Osteoblast (primary cell): ENCODE results near the gene KY. TPM values are rescaled to one million over a fixed set of nuclear protein-coding genes. Genes with fewer than 3 reads are reported as not detected.

Source experiments
- DNase-seq: peaks from one replicate; pipeline ENCODE4 v3.0.0; 2011; ENCODE audit warnings: low spot score, mixed read lengths; ENCODE audit not compliant: insufficient read length; ENCODE audit errors: missing footprints
- H2AFZ ChIP-seq: 2 replicates; pipeline ENCODE4 v1.6.0; 2011; ENCODE audit warnings: mild to moderate bottlenecking, low read length
- H3K27ac ChIP-seq: 2 replicates; pipeline ENCODE4 v1.5.1; 2011; ENCODE audit warnings: mild to moderate bottlenecking, low read depth, low read length, moderate library complexity
- H3K27me3 ChIP-seq: 2 replicates; pipeline ENCODE4 v1.6.0; 2012; ENCODE audit warnings: mild to moderate bottlenecking, control low read depth, inconsistent platforms, low read length, moderate library complexity; ENCODE audit not compliant: insufficient read depth
- H3K36me3 ChIP-seq: 2 replicates; pipeline ENCODE4 v1.5.1; 2011; ENCODE audit warnings: mild to moderate bottlenecking, low read length, control low read depth, moderate library complexity; ENCODE audit not compliant: insufficient read depth
- H3K4me1 ChIP-seq: 2 replicates; pipeline ENCODE4 v1.5.1; 2011; ENCODE audit warnings: mild to moderate bottlenecking, low read length, control low read depth, moderate library complexity; ENCODE audit not compliant: insufficient read depth
- H3K4me2 ChIP-seq: 2 replicates; pipeline ENCODE4 v1.6.0; 2011; ENCODE audit warnings: mild to moderate bottlenecking, low read length; ENCODE audit not compliant: insufficient read depth
- H3K4me3 ChIP-seq: fragments of 200-600 bp; sonication (generic); 3 replicates; pipeline ENCODE4 v1.5.1; 2012; ENCODE audit warnings: mild to moderate bottlenecking, low read length, inconsistent platforms; ENCODE audit not compliant: insufficient read depth
- H3K79me2 ChIP-seq: 2 replicates; pipeline ENCODE4 v1.6.0; 2012; ENCODE audit warnings: mild to moderate bottlenecking, low read length, control low read depth, inconsistent platforms; ENCODE audit not compliant: insufficient read depth
- H3K9me3 ChIP-seq: 2 replicates; pipeline ENCODE4 v1.5.1; 2011; ENCODE audit warnings: low read depth, low read length, control low read depth
- H4K20me1 ChIP-seq: 2 replicates; pipeline ENCODE4 v1.6.0; 2012; ENCODE audit warnings: mild to moderate bottlenecking, low read length, control low read depth; ENCODE audit not compliant: insufficient read depth
- CTCF ChIP-seq: IDR thresholded peaks from 2 replicates; pipeline ENCODE4 v1.5.1; 2011; ENCODE audit warnings: mild to moderate bottlenecking, low read depth, low read length, moderate library complexity; ENCODE audit errors: extremely low read depth
- total RNA-seq: library from RNA; depleted of rRNA; stranded (reverse); fragments of >200 nt; gene quantifications from 2 replicates; pipeline ENCODE4 v1.2.3, GENCODE V29; 2012

Gene KY
- total RNA-seq, 1 donor, result 3.6 TPM

GRCh38 chr3:134621854-134622253 lies 29.0 kb downstream of the KY start:
- H3K4me3 ChIP-seq, result no peak overlapping the region
- H3K9me3 ChIP-seq, result no peaks in the 10 kb centered on the region
- H3K4me2 ChIP-seq, result no peak overlapping the region
- no peaks in the 10 kb centered on the region for H3K36me3 ChIP-seq
- no peaks in the 10 kb centered on the region for H3K79me2 ChIP-seq
- no peaks in the 10 kb centered on the region for H3K27me3 ChIP-seq
- H3K27ac ChIP-seq, result no peak overlapping the region
- H2AFZ ChIP-seq, result no peak overlapping the region
- DNase-seq, result no peak
- H4K20me1 ChIP-seq, result no peaks in the 10 kb centered on the region
- TF ChIP-seq CTCF, result no peak
- H3K4me1 ChIP-seq, result no peaks in the 10 kb centered on the region

DNA sequence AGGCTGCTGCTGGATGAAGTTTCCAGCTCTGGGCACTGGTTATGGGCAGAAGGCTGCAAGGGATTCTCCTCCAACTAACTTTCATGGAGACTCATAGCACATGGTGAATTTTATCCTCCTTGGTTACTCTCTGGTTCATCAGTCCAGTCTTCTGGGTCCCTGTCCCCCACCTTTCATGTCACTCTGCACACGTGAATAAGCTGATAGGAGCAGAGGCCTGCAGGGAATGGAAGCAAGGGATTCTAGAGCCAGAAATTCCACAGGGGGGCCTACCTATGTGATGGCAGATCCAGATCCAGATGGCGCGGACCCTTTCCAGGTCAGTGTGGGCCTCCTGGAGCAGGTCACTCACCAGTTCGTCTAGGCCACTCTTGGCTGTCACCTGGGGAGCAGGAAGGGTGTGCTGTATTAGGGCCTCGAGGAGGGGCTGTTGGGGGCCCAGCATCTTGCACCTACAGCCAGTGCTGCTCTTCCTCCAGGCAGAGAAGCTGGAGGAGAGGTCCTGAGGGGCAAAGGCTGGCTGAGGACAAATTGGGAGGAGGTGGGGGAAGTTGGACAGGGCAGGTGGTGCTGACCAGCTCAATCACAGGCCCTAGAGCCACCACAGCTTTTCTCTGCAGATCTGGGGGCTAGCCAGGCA lies 30.2 kb downstream of the KY start:
- Histone ChIP-seq H3K4me2 (no peak overlapping the region), H3K4me3 (no peak overlapping the region), H3K27ac (no peak overlapping the region), H2AFZ (no peak overlapping the region), H3K79me2 (no peaks in the 10 kb centered on the region), H3K36me3 (no peaks in the 10 kb centered on the region), H3K9me3 (no peaks in the 10 kb centered on the region), H3K27me3 (no peaks in the 10 kb centered on the region), H3K4me1 (no peaks in the 10 kb centered on the region), H4K20me1 (no peaks in the 10 kb centered on the region)
- TF ChIP-seq CTCF, result no peak
- DNase-seq, result no peak

GRCh38 chr3:134619884-134620445 lies 30.9 kb downstream of the KY start:
- H3K27ac ChIP-seq, result no peak overlapping the region
- no peak overlapping the region for H3K4me2 ChIP-seq
- no peak for TF ChIP-seq CTCF
- H2AFZ ChIP-seq, result no peak overlapping the region
- H3K9me3 ChIP-seq, result no peaks in the 10 kb centered on the region
- H3K4me3 ChIP-seq, result no peak overlapping the region
- H3K36me3 ChIP-seq, result no peaks in the 10 kb centered on the region
- no peak for DNase-seq
- no peaks in the 10 kb centered on the region for H3K27me3 ChIP-seq
- no peaks in the 10 kb centered on the region for H4K20me1 ChIP-seq
- no peaks in the 10 kb centered on the region for H3K79me2 ChIP-seq
- H3K4me1 ChIP-seq, result no peaks in the 10 kb centered on the region

DNA sequence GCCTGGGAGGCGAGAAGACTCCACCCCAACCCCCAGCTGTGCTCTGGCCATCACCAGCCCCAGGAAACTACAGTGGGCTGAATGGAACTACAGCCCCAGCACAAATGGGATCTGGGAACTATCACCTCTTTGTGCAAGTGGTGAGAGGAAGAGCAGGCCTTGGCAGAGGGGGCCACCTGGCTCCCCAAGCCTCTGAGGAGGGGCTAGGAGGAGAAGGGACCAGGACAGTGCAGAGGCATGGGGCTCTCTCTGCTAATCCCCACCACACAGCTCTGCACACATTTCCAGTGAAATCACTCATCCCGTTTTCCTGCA lies 31.6 kb downstream of the KY start:
- no peak overlapping the region for H2AFZ ChIP-seq
- no peaks in the 10 kb centered on the region for H3K27me3 ChIP-seq
- no peak for TF ChIP-seq CTCF
- no peak overlapping the region for H3K27ac ChIP-seq
- DNase-seq, result no peak
- H3K36me3 ChIP-seq, result no peaks in the 10 kb centered on the region
- H3K4me1 ChIP-seq, result no peaks in the 10 kb centered on the region
- no peak overlapping the region for H3K4me2 ChIP-seq
- no peaks in the 10 kb centered on the region for H3K79me2 ChIP-seq
- H3K4me3 ChIP-seq, result no peak overlapping the region
- no peaks in the 10 kb centered on the region for H4K20me1 ChIP-seq
- no peaks in the 10 kb centered on the region for H3K9me3 ChIP-seq
